HTR-8/SVneo (cell line): Measurements from ENCODE around the gene KBTBD4.
"Not testable (repeated sequence)": the region's sequence is repeated elsewhere in the genome, so short reads cannot be mapped to it uniquely, and the experiment has no call there.

Experiments
- DNase-seq: peaks from one replicate; pipeline ENCODE4 v3.0.0; 2011; ENCODE audit warnings: low spot score, mixed read lengths; ENCODE audit not compliant: insufficient read length
- FAIRE-seq: peaks from 2 replicates; lab custom pipeline; 2011; peaks lifted over from hg19 to GRCh38; lab: Jason Lieb, UNC

The KBTBD4 gene

GRCh38 chr11:47531666-47532065 is 47.1 kb downstream of the KBTBD4 start:
- FAIRE-seq (no peak), DNase-seq (no peak)

DNA sequence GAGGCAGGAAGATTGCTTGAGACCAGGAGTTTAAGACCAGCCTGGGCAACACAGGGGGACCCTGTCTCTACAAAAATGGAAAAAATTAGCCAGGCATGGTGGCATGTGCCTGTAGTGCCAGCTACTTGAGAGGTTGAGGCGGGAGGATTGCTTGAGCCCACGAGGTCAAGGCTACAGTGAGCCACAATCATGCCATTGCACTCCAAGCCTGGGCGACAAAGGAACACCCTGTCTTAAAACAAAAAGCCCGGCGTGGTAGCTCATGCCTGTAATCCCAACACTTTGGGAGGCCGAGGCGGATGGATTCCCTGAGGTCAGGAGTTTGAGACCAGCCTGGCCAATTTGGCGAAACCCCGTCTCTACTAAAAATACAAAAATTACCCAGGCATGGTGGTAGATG is 48.0 kb downstream of the KBTBD4 start:
- not testable (repeated sequence) for FAIRE-seq, DNase-seq

DNA sequence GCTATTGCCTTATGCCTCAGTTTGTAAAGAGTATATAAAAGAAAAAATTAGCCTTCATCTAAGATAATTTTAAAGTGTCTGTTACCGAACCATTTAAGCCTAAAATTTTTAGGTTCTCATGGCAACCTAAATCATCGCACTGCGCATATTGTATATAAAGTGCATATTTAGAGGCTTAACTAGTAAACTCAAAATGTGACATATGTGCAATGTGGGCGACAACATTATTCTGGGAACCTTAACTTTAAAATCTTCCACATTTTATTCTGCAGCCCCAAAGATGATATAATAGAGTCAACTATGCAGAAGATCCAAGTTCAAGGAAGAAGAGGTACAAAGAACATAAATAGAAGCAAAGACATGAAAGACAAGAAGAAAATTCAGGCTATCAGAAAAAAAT is 48.8 kb downstream of the KBTBD4 start:
- no peak for DNase-seq
- FAIRE-seq = no peak

GRCh38 chr11:47527186-47527585 is 51.6 kb downstream of the KBTBD4 start:
- DNase-seq = no peak
- FAIRE-seq = no peak

- not testable (repeated sequence) for DNase-seq, FAIRE-seq
Measured at GRCh38 chr11:47526032-47526431, 52.7 kb downstream of the KBTBD4 start.

DNA sequence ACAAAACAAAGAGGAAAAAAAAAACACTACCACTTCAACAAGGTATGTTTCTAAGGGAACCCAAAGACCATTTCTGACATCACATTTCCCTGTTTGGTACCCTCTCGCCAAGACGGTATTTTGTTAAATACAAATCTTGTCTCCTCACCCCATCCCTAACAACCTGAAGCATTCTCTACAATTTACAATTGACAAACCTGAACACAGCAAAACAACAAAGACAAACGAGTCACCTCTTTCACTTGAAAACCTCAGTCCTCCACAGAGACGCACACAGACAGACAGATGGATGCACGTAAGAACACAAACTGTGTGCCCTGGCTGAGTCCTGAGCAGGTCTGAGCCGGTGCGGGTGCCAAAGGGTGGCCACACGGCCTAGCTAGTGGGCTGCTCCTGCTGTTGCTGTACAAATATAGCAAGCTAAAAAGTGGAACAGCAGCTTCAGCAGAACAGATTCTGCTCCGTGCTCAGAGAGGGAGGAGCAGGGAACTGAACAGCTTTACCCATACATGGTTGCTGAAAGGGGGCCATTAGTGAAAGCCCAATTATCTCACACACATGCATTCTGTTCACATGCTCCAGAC is 54.4 kb downstream of the KBTBD4 start:
- DNase-seq (no peak), FAIRE-seq (no peak)

DNA sequence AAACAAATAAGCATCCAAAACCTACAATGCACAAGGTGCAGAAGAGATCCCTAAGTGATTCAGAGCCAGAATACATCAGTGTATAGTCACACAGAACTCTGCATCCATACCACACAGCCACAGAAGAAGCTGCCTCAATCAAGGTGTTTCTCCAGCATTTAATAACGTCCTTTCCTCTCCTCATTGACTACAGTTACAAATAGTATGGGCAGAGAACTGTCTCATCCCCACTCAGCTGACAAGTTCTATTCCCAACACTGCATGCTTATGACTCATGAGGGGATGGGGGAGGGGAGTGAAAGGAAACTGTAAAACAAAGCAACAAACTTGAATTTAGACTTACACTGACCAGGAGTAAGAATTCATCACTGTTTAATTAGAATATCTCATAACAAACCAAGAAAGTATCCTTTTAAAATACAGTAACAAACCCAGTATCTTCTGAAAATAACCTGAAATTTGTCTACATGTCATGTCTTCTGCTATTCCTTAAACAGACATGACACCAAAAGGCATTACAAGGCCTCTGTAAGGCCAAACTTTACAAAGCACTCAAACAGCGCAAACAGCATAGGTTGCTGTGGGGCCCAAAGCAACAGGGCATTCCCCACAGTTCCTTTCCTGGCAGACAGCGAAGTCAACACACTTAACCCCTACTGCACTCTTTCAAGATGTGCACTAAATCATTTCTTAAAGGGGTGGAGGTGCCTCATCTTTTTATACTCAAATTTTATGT is 55.1 kb downstream of the KBTBD4 start:
- DNase-seq (peak; percentile 71), FAIRE-seq (no peak)
